COLO668 (cell line): ENCODE data around the gene EFCAB6.

ENCODE experiments used
- DNase-seq: peaks from one replicate; lab custom pipeline; 2025; ENCODE audit not compliant: unreplicated experiment; lab: John Stamatoyannopoulos, UW

EFCAB6 gene

GRCh38 chr22:43592476-43592875, 219.6 kb downstream of the EFCAB6 start:
- DNase-seq = no peak

DNA sequence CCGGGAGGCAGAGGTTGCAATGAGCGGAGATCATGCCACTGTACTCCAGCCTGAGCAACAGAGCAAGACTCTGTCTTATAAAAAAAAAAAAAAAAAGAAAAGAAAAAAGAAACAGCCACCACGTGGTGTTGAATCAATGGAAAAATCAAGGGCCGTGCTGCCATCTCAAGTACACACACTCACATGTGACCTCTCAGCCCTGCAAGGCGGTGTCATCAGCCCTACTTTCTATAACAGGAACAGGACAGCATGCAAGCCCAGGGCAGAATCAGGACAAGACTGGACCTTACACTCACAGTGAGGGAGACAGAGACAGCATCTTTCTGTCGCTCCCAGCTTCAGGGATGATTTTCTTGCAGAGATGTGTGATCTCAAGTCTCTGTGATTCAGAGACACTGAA, 220.7 kb downstream of the EFCAB6 start:
- DNase-seq = no peak

GRCh38 chr22:43587574-43587973, 224.5 kb downstream of the EFCAB6 start:
- no peak for DNase-seq

DNA sequence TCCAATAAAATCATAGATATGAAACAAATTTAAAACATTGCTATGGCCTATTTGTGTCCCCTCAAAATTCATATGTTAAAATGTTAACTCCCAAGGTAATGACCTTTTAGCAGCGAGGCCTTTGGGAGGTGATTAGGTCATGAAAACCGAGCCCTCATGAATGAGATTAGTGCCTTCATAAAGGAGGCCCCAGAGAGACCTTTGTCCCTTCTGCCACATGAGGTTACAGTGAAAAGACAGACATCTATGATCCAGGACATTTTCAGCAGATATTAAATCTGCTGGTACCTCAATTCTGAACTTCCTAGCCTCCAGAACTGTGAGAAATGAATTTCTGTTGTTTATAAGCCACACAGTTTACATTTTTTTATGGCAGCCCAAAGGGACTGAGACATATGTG, 228.6 kb downstream of the EFCAB6 start:
- DNase-seq = no peak

GRCh38 chr22:43582394-43582793, 229.7 kb downstream of the EFCAB6 start:
- DNase-seq = no peak

DNA sequence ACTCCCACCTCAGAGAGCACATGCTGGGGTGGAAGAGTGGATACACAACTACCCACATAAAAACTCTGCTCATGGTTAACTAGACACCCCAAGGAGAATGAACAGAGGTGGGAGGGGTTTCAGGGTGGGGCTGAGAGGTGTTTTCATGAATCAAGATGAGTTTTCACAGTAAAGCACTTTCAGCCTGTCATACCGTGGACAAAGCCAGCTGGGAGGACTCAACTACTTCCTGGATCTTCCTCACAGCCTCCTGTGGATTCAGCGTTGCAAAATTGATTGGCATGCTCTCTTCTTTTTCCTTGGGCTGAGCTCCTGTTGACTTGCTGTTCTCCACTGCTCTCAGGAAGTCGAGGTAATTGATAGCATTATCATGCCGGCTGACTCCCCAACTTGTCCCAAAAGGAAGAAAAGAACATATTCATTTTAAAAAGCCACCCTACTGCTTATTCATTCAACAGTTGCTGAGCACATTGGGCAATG, 231.8 kb downstream of the EFCAB6 start:
- DNase-seq = no peak

DNA sequence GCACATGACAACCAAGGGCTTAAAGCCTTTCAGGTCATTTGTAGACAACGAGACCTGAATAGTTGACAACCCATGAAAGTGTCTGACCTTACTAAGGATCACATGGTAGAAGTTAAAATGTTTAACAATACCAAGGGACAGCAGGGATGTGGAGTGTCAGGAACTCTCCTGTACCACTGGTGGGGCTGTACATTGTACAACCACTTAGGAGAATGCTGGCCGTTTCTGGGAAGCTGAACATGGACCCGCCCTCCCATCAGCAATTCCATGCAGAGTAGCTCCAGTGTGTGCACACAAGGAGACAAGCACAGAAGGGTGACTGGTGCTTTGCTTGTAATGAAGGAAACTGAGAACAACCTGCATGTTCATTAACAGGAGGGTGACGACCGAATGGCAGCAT, 237.4 kb downstream of the EFCAB6 start:
- DNase-seq = no peak

GRCh38 chr22:43572710-43573109, 239.4 kb downstream of the EFCAB6 start:
- DNase-seq = no peak

- no peak for DNase-seq
These were observed 240.9 kb downstream of the EFCAB6 start for GRCh38 chr22:43571181-43571580.

- no peak for DNase-seq
These were observed 241.5 kb downstream of the EFCAB6 start for GRCh38 chr22:43570531-43571165.

DNA sequence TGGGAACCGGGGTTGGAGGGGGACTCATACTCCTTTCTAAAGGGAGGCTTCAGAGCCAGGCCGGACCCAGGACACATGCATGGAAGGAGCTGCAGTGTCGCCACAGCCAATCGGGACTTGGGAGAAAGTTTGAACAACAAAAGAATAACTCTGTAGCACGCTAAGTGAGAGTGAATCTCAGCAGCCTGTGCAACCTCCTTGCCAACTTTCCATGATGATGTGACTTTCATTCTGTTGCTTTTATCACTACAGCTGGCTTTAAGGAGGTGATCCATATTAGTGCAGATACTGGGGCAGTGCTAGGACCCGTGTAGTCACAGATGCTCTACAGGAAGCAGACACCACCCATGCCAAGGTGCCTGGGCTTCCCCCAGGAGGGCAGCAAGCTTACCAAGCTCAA, 243.0 kb downstream of the EFCAB6 start:
- no peak for DNase-seq

DNA sequence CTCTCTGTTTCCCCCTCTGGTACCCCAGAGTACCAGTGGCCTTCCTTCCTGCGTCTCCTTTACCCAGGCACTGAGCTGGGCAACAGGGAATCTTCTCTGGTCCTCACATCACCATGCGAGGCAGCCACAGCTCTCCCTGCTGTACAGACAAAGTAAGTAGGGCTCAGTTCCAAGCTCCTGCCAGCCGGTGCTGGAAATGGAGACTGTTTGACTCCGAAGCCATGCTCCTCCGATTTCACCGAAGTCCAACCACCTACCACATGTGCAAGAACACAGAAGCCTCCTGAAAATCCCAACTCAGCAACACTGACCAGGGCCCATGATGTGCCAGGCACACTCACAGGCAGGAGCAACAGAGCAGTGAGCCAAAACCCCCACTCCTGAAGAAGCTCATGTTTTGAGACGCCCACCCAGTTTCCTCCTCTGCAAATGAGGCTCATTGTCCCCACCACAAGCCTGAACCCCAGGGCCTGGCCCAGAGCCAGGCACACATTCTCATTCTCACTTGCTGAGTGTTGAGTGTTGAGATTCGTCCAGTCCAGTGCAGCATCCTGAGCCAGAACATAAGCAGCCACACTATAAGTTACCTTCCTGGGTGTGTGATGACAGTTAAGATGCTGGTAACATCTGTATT, 244.3 kb downstream of the EFCAB6 start:
- DNase-seq = no peak

GRCh38 chr22:43566561-43567332, 245.4 kb downstream of the EFCAB6 start:
- no peak for DNase-seq

DNA sequence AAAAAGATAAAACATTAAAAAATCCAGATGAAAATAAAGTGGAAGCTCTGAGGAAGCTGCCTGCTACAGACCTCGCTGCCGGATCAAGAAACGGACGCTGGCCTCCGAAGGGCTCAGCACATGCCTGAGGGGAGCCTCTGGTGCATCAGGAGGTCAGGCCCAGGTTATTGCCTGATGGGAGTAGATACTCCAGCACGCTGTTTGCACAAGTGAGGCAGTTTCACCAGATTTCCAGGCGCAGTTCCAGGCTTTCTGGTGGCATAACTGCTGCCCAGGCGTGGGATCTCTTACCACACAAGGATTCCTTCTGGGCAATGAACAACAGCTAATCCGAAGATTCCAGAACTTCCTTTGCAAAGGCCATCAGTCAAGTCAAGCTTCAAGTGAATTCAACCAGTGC, 246.1 kb downstream of the EFCAB6 start:
- no peak for DNase-seq

DNA sequence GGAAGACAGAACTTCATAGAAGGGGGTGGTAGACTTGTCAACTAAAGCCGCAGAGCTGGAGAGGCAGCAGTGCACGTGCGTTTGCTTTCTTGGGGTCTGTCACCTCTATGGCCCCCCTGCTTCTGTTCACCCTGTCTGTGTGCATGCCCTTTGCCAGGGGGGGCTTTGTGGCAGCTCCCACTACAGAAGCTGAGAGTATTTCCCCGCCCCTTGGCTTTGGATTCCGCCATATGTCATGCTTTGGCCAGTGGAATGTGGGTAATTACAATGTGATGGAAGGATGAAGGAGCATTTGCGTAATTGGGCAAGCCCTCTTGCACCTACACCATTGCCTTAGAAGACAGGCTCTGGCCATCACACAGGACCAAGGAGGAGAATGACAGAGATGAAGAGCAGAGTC, 247.2 kb downstream of the EFCAB6 start:
- no peak for DNase-seq

- no peak for DNase-seq
These were observed 248.5 kb downstream of the EFCAB6 start for GRCh38 chr22:43563571-43563970.

DNA sequence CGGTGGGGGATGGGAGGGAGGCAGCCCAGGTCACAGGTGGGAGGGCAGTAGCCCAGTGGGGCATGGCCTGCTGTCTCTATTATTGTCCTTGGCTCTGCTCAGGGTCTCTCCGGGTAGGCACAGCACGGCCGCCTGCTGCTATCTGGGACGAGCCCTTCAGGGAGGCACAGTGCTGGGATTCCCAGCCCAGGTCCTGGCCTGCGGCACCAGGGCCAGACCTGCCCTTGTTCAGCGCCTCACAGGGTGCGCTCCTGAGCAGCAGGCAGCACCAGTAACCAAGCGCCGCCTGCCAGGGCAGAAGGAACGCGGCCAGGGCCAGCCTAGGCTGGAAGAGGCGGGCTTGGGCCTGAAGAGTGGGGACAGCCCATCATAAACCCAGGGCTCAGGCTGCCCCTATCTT, 249.3 kb downstream of the EFCAB6 start:
- no peak for DNase-seq

DNA sequence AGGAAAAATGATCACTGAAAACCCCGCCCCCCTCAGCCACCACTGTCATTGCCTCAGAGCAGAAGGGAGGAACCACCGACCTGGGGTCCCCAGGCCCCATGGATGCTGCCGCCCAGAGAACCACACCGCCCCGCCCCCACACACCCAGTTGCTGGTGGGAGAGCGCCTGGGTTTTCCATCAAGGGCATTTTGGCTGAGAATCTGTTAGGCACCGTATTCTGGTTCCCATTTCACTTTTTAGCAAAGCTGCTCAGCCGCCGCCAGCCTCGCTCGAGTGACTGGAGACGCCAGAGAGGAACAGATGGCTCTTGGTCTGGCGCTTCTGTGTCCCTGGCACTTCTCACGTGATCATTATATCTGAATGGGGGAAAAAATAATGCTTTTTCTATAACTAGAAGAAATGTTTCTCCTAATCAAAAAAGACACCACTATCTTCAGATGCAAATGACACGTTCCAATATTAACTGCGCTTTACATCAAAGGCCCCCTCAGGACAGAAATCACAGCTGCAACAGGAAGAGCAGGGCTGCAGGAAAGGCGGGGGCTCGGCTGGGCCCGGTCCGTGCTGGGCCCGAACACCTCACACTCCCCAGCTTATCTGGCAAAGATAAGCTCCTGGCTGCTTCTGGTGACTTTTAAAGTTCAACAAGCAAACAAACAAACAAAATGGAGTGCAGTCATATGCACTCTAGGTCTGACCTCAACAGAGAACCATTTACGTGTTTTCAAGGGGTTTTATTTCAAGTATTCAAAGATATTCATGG, 250.5 kb downstream of the EFCAB6 start:
- DNase-seq = no peak

GRCh38 chr22:43560651-43561050, 251.5 kb downstream of the EFCAB6 start:
- no peak for DNase-seq

DNA sequence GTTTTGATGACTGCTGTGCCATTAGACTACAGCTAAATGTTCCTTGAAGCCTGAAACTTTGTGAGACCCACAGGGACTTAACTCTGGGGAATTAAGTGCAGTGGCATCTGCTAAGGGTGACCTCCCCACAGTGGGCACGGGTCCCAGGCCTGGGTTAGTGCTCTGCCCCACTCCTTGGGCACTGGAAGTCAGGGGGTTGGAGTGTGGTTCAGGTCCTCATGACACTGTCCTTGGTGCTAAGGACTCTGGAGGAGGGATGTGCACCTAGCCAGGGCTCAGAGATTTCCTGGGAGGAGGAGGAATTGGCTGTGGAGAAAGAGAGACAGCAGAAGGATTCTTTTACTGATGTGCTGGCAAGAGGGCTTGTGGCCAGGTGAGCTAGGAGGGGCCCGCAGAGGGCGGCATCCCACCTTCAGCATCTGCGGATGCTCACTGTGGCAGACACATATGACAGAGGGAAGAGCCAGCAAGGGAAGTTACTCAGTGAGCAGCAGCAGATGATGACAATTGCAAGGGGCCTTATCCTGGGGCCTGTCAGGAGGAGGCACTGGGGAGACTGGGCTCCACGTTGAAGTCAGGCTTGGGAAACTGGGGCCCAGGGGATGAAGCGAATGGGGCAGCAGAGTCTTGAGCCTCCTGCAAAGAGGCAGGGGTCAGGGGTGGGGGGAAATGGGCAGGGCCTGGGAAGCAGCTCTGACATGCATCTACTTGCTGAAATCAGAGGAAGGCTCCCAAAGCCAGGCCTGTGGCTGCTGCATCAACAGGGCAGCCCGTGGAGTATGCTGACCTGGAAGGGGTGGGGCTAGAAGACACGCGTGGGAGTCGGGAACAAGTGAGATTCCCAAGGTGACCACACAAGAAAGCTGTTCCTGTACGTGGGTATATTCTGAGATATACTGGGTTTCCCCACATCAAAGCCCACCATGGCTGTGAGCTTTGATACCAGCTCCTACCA, 256.3 kb downstream of the EFCAB6 start:
- no peak for DNase-seq
